ENCODE data around the gene PRRT3.

PRRT3 gene

GRCh38 chr3:9945358-9945757, 6.8 kb downstream of the PRRT3 start:
- Histone ChIP-seq H3K9ac (ENCODE audit: low read length) (peak overlapping the region; percentile 61), H3K9me2 (replicated peaks; ENCODE audit: insufficient read depth, low read length) (no peaks in the 10 kb centered on the region), H3K79me2 (ENCODE audit: insufficient read depth, low read length) (no peaks in the 10 kb centered on the region), H3K4me3 (ENCODE audit: insufficient read depth, low read length, poor library complexity, severe bottlenecking) (peak overlapping the region; percentile 55), H3K36me3 (ENCODE audit: low read length) (no peaks in the 10 kb centered on the region), H3F3A (ENCODE audit: insufficient read depth) (no peaks in the 10 kb centered on the region), H3K27me3 (ENCODE audit: low read length) (no peaks in the 10 kb centered on the region), H3K4me2 (ENCODE audit: low read depth, low read length, poor library complexity, severe bottlenecking) (peak overlapping the region; percentile 50), H3K9me3 (ENCODE audit: insufficient read depth, low read length) (no peaks in the 10 kb centered on the region), H2AFZ (ENCODE audit: low read depth, low read length, severe bottlenecking) (no peak overlapping the region), H3K27ac (ENCODE audit: low read depth, low read length) (no peak overlapping the region), H4K20me1 (ENCODE audit: low read depth, low read length) (no peaks in the 10 kb centered on the region)
- TF ChIP-seq EZH2phosphoT487 (conservative IDR thresholded peaks at IDR 0.05; ENCODE audit: low read length): no peak
- no peak for TF ChIP-seq CTCF (IDR thresholded peaks at IDR 0.05; ENCODE audit: insufficient read depth, low read length, poor library complexity, severe bottlenecking)

DNA sequence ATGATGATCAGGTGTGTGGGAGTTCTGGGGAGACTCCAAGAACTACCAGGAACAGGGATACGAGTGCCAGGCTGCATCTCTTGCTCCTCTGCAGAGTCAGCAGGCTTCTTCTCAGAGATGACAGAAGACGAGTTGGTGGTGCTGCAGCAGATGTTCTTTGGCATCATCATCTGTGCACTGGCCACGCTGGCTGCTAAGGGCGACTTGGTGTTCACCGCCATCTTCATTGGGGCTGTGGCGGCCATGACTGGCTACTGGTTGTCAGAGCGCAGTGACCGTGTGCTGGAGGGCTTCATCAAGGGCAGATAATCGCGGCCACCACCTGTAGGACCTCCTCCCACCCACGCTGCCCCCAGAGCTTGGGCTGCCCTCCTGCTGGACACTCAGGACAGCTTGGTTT, 7.9 kb downstream of the PRRT3 start:
- no peak overlapping the region for H3K9ac ChIP-seq (ENCODE audit: low read length)
- H2AFZ ChIP-seq (ENCODE audit: low read depth, low read length, severe bottlenecking): no peak overlapping the region
- no peaks in the 10 kb centered on the region for H4K20me1 ChIP-seq (ENCODE audit: low read depth, low read length)
- no peak overlapping the region for H3K27ac ChIP-seq (ENCODE audit: low read depth, low read length)
- H3K79me2 ChIP-seq (ENCODE audit: insufficient read depth, low read length): no peaks in the 10 kb centered on the region
- no peak overlapping the region for H3K4me2 ChIP-seq (ENCODE audit: low read depth, low read length, poor library complexity, severe bottlenecking)
- H3K36me3 ChIP-seq (ENCODE audit: low read length): no peaks in the 10 kb centered on the region
- H3K9me3 ChIP-seq (ENCODE audit: insufficient read depth, low read length): no peaks in the 10 kb centered on the region
- no peaks in the 10 kb centered on the region for H3K9me2 ChIP-seq (replicated peaks; ENCODE audit: insufficient read depth, low read length)
- TF ChIP-seq EZH2phosphoT487 (conservative IDR thresholded peaks at IDR 0.05; ENCODE audit: low read length): no peak
- TF ChIP-seq CTCF (IDR thresholded peaks at IDR 0.05; ENCODE audit: insufficient read depth, low read length, poor library complexity, severe bottlenecking): no peak
- no peaks in the 10 kb centered on the region for H3K27me3 ChIP-seq (ENCODE audit: low read length)
- H3F3A ChIP-seq (ENCODE audit: insufficient read depth): no peaks in the 10 kb centered on the region
- H3K4me3 ChIP-seq (ENCODE audit: insufficient read depth, low read length, poor library complexity, severe bottlenecking): no peak overlapping the region

- no peak for TF ChIP-seq EZH2phosphoT487 (conservative IDR thresholded peaks at IDR 0.05; ENCODE audit: low read length)
- TF ChIP-seq CTCF (IDR thresholded peaks at IDR 0.05; ENCODE audit: insufficient read depth, low read length, poor library complexity, severe bottlenecking): no peak
- Histone ChIP-seq H4K20me1 (ENCODE audit: low read depth, low read length) (no peaks in the 10 kb centered on the region), H3K4me2 (ENCODE audit: low read depth, low read length, poor library complexity, severe bottlenecking) (no peak overlapping the region), H2AFZ (ENCODE audit: low read depth, low read length, severe bottlenecking) (no peak overlapping the region), H3K27ac (ENCODE audit: low read depth, low read length) (no peak overlapping the region), H3K9me2 (replicated peaks; ENCODE audit: insufficient read depth, low read length) (no peaks in the 10 kb centered on the region), H3K9me3 (ENCODE audit: insufficient read depth, low read length) (no peaks in the 10 kb centered on the region), H3K4me3 (ENCODE audit: insufficient read depth, low read length, poor library complexity, severe bottlenecking) (no peak overlapping the region), H3K27me3 (ENCODE audit: low read length) (no peaks in the 10 kb centered on the region), H3K9ac (ENCODE audit: low read length) (no peak overlapping the region), H3F3A (ENCODE audit: insufficient read depth) (no peaks in the 10 kb centered on the region), H3K36me3 (ENCODE audit: low read length) (no peaks in the 10 kb centered on the region), H3K79me2 (ENCODE audit: insufficient read depth, low read length) (no peaks in the 10 kb centered on the region)
These were observed 9.1 kb downstream of the PRRT3 start for GRCh38 chr3:9942934-9943690.
